HG03025 (cell line): ENCODE data around the gene OGFOD3.
"Not testable (repeated sequence)": the region's sequence is repeated elsewhere in the genome, so short reads cannot be mapped to it uniquely, and the experiment has no call there.

Experiments used
- ATAC-seq: cut with Tn5 transposase; IDR thresholded peaks from one replicate; pipeline ENCODE4 v1.9.1; 2021; ENCODE audit warnings: mild to moderate bottlenecking, moderate library complexity; ENCODE audit not compliant: unreplicated experiment, low FRiP score

The OGFOD3 gene

DNA sequence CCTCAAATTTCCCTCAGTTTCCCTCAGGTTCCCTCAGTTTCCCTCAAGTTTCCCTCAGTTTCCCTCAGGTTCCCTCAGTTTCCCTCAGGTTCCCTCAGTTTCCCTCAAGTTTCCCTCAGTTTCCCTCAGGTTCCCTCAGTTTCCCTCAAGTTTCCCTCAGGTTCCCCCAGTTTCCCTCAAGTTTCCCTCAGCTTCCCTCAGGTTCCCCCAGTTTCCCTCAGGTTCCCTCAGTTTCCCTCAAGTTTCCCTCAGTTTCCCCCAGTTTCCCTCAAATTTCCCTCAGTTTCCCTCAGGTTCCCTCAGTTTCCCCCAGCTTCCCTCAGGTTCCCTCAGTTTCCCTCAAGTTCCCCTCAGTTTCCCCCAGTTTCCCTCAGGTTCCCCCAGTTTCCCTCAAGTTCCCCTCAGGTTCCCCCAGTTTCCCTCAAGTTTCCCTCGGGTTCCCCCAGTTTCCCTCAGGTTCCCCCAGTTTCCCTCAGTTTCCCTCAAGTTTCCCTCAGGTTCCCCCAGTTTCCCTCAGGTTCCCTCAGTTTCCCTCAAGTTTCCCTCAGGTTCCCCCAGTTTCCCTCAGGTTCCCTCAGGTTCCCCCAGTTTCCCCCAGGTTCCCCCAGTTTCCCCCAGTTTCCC, 58.8 kb downstream of the OGFOD3 start:
- ATAC-seq = not testable (repeated sequence)

DNA sequence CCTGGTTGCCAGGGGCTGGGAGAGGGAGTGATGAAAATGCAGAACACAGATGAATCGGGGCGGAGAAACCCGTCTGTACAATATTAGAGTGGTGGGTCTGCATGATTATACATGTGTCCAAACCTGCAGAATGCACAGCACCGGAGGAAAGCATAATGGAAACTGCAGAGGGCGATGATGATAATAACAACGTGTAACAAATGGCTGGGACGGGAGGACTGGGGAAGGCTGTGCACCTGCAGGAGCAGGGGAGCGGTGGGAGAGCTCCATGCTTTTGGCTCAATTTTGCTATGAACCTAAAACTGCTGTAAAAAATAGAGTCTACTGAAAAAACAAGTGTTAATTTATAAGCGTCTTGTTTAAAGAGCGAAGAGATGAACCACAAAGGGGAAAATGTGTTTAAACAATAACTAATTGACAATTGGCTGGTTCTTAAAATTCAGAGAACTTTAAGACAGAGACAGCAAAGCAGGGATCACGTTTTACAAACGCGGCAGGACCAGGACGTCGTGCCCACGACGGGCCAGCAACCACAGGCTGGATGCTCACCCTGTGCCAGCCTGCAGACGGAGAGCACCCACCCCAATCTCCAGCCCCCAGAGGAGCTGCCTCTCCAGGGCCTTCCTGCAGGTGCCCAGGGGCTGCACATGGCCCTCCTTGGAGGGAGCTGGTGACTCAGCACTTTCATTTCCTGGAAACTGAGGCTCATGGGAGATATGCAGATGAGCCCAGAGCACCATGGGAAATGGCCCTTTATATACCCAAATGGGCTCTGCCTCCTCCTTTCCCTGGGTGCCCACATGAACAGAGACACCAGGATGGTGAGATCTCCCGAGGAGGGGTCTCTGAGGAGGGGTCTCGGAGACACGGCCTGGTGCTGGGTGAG, 59.7 kb downstream of the OGFOD3 start, which contains the start of gene TEX19:
Gene TEX19 (plus strand): TSS at position 783 of the 886 bp plus-strand sequence. CDS start 2,904 bp downstream, outside the sequence.
- ATAC-seq = no peak

DNA sequence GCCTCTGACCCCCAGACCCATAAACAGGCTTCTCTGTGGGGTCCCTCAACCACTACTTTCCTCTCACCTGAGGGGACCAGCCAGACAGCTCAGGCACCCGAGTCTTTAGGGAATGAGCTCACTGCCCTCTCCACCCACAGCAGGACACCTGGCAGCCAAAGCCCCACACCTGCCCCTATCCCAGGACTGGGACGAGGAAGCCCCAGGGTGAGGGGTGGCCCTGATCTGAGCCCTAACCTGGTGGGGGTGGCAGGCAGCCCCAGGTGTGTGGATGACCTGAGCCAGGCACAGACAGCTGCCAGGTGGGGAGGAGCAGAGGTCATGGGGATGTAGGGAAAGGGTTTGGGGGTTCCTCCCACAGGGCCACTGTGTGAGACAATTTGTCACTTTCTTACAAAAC, 61.0 kb downstream of the OGFOD3 start:
- no peak for ATAC-seq

DNA sequence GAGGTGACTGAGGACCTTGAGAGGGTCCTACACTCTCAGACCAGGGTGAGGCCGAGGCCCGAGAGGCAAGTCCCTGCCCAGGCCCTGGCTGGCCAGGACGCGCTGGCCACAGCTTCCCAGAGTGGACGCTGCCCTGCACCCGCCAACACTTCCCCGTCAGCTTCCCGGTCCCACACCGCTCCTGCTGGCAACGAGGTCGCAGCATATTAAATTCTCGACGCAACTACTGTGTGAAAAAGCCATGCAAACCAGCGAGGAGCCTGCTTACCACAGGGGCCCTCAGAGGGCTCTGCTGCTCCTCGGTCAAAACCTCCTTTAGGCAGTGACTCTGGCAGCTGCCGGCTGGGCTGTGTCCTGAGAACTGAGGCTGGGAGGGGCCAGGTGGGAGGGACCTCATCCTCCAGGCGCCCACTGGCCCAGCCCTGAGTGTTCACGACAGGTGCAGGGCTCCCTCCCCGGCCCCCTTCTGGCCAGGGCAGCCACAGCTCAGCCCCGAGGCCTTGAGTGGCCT, 61.5 kb downstream of the OGFOD3 start:
- ATAC-seq = no peak

DNA sequence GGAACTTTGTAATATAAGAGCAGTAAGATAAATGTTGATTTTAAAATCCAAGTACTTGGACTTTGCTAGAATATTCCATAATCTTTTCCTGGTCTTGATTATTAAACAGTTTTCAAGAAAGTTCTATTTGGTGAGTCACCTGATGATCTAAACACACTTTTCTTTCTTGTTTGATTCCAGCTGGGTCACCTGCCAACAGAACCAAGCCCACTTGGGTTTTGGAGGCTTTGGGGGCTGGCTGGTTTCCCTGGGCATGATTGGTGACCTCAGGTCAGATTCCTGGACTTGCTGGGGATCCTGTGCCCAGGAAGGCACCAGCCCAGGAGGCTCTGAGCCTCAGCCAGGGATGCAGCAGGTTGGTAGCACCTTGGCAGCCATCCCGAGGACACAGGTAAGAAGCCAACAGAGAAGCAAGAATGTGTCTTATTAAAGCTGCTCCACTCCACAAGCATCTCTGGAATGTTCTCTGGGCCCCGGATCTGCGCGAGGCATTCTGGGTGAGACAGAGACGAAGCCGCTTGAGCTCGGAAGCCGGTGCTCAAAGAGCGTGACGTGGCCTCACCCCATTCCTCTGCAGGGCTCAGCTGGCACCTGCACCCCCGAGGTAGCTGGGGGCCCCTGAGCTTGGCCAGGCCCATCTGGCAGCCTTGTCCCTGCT, 62.5 kb downstream of the OGFOD3 start:
- ATAC-seq = no peak

DNA sequence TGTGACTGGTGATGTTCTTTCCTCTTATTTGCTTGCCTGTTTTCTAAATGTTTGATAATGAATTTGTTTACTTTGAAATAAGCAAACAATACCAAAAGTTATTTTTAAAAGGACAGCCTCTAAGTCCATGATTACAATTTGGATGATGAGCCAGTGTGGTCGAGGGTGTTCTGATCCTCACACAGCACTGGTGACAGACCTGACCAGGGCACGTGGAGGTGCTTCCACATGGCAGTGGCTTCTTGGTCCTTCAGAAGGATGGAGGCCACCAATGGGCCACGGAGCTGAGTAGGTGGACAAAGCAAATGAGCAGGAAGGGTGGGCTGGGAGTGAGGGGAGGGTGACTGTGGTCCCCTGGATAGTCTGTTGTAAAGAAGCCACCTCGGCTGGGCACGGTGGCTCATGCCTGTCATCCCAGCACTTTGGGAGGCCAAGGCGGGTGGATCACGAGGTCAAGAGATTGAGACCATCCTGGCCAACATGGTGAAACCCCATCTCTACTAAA, 63.5 kb downstream of the OGFOD3 start:
- ATAC-seq = no peak

DNA sequence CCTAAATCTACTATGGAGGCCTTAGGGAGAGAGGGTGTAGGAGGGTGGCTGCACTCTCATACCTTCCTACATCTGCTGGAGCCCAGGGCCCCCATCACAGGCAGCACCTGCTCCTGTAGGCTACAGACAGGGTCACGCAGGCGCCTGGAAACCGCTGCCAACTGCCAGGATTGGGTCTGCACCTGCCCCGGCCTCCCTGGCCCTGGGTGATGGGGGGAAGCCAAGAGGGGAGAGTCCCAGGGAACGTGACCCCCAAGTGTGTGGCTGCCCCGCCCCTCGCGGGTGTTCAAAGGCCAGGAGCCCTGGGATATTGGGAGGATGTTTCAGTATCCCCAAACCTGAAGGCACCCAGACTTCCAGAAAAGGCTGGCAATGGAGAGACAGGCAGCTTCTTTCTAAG, 64.9 kb downstream of the OGFOD3 start:
- ATAC-seq = no peak

DNA sequence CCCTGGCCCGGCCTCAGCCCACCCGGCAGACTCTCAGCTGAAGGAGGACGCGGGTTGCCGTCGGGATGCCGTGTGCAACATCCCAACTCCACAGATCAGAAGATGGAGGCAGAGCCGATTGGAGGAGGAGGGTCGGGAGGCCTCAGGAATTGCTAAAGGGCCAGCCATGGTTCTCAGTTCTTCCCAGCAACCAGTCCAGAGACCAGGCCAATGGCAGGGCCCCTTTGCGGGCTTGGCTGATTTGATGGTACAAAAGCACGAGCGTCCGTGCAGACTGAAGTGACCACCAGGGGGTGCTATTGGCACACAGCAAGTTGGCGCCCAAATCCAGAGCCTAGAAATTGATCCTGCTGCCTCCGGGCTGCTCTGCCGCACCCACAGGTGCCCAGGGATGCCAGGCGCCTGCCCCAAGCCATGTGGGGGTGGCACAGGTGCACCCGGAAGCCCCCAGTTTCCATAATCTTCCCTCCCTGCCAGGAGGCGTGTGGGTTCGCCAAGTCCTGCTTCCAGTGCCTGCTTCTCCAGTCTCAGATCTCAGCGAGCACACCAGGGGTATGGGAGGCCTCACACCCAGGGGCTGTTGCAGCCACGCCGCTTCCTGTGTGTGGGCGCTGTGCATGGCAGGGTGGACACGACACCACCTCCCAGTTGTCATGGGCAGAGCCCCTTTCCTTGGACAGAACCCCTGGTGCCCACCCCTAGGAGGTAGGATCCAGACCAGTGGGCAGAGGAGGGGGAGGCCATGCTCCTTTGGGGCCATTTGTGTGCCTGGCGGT, 66.5 kb downstream of the OGFOD3 start:
- ATAC-seq = no peak

DNA sequence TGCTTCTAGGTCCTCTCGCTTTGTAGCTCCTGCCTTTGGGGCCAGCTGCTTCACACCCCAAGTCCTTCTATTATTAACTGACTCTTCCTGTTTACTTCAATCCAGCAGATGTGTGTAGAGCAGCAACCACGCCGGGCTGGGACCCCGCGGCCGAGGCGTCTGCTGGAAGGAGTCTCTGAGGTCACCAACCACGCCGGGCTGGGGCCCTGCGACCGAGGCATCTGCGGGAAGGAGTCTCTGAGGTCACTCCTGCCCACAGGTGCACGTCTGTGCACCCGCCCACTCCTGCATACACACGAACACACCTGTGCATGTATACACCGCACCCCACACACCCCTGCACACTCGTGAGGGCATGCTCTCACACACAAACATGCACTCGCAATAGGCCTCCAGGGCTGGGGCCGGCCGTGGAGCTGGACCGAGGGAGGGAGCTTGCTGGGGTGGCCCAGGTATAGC, 67.1 kb downstream of the OGFOD3 start:
- ATAC-seq = no peak

DNA sequence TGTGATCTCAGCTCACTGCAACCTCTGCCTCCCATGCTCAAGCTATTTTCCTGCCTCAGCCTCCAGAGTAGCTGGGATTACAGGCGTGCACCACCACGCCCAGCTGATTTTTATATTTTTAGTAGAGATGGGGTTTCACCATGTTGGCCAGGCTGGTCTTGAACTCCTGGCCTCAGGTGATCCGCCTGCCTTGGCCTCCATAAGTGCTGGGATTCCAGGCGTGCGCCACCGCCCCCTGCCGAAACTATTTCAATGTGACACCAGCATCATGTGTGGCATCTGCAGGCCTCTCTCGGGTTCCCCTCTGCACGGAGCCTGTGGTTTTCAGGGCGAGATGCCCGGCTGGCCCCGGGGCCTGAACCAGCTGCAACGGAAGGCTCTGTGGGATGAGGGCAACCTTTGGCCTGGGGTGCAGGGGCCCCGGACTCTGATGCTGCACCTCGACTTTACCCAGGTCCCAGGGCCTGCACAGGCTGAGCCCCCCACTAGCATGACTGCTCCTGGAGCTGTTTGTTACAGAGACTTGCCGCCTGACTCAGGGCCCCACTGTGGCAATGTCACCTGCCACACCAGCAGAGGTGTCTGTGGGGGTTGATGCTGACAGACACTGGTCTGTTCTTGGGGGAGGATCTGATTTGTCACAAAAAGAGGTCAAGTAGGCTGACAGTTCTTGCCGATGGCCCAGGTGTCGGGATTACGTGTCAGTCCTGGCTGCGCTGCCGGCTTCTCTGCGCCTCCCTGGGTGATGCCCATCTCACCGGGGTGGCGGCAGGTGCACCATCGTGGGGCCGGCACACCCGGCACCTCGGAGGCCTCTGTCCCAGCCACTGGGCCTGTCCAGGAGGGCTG, 68.0 kb downstream of the OGFOD3 start:
- ATAC-seq = no peak

DNA sequence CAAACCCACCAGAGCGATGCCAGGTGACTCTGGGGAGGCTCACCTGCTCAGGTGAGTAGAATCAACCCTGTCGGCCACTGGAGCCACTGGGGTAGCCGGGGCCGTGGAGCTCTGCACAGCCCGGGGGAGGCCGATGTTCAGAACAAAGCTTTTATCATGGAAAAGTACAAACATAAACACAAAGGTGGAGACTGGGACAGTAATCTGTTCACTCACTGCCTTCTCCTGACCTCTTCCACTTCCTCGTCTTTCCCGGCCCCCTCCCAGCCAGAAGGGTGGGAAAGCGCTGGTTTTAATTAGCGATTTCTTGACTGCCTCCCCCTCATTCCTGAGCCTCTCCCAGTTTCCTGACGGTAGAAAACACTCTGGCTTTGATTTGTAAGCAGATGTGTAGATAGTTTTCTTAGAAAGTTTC, 69.1 kb downstream of the OGFOD3 start:
- no peak for ATAC-seq

DNA sequence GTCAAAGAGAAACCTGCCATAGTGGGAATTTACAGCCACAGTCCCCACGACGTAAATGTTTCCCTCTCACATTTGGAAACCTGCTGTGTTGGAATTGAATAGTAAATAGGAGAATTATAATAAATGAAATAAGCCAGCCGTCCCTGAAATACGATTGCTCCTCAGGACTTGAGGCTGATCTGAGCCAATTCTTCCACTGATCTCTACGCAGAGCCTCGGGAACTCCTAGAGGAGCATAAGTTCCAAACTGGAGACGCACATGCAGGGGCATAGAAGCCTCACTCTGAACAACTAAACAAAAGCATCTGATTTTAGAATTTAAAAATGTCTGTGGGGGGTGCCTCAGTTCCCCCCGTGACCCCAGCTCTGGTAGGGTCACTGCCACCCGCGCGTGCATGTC, 69.5 kb downstream of the OGFOD3 start:
- no peak for ATAC-seq

DNA sequence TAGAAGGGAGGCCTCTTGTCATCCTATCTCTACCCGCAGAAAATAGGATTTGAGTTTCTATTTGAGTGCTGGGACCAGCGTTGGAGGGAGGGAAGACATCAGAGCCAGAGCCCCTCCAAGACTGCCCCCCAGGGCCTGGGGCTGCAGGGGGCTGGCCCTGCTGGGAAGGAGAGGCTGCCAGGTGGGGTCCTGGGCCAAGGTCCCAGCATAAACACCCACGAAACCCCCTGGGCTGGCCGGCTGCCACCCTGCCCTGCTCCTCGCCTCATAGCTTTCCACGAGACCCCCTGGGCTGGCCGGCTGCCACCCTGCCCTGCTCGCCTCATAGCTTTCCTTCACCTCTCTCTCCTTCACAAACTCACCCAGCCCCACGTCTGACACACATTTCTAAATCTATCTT, 70.0 kb downstream of the OGFOD3 start:
- no peak for ATAC-seq

DNA sequence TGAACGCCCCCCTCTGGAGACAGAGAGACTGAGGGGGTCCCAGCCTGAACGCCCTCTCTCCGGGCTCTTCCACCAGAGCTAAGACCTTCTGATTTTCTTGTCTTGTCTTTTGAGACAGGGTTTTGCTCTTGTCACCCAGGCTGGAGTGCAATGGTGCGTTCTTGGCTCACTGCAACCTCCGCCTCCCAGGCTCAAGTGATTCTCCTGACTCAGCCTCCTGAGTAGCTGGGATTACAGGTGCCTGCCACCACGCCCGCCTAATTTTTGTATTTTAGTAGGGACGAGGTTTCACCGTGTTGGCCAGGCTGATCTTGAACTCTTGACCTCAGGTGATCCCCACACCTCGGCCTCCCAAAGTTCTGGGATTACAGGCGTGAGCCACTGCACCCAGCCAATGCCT, 70.4 kb downstream of the OGFOD3 start:
- ATAC-seq = not testable (repeated sequence)

DNA sequence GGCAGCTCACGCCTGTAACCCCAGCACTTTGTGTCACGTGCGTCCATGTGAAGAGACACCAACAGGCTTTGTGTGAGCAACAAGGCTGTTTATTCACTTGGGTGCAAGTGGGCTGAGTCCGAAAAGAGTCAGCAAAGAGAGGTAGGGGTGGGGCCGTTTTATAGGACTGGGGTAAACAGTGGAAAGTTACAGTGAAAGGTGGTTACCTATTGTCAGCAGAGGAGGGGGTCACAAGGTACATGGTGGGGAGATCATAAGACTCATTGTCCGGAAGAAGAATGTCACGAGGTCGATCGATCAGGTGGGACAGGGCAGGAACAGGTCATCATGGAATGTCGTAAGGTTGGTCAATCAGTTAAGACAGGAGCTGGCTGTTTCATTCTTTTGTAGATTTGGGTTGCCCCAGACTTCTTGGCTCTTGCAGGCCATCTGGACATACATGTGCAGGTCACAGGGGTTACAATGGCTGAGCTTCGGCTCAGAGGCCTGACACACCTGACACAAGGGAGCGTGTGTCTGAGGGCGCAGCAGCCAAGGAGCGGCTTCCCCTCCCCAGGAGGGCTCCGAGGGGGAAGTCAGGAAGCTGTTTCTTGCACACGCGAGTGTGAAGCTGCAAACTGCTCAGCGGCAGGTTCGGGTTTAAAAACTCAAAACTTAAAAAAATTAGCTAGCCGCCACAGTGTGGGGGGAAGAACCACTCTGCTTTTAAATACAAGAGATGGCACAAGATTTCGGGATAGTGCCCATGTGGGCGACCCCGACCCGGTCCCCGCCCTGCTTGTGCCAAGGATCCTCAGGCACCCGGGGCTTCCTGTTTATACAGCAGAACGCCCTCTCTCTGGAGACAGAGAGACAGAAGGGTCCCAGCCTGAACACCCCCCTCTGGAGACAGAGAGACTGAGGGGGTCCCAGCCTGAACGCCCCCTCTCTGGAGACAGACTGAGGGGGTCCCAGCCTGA, 71.8 kb downstream of the OGFOD3 start:
- no peak for ATAC-seq

DNA sequence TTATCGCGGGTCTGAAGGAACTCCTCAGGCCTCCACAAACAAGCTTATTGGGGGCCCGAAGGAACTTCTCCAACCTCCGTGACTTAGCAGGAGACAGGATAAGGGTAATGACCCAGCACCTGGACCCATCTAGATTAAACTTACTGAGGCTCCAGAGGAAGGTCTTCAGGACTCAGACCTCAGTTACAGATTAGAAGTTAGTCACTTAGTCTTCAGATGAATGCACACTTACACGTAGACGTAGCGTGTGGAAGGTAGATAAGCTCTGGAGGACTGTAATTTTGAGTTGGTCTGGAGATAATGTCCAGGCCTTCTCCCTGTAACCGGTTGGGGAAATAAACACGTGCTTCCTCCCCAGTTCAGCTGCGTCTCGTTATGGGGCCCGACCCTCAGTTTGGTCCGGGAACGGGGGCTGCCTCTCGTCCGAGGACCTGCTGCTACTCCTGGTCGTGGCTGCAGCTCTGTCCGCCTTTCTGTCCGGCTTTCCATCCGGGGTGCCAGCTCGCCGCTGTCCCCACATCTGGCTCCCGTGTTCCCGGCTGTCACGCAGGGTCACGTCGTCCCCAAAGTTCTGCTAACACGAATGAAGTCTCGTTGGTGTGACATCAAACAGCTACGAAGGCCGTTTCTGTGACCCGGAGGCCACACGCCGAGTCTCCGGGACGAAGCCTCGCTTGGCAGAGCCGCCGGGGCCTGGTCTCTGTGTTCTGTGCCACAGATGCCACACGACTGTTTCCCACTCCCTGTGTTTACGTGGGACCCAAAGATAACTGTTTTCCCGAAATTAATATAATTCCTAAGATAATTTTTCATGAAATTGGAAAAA, 73.0 kb downstream of the OGFOD3 start:
- no peak for ATAC-seq

DNA sequence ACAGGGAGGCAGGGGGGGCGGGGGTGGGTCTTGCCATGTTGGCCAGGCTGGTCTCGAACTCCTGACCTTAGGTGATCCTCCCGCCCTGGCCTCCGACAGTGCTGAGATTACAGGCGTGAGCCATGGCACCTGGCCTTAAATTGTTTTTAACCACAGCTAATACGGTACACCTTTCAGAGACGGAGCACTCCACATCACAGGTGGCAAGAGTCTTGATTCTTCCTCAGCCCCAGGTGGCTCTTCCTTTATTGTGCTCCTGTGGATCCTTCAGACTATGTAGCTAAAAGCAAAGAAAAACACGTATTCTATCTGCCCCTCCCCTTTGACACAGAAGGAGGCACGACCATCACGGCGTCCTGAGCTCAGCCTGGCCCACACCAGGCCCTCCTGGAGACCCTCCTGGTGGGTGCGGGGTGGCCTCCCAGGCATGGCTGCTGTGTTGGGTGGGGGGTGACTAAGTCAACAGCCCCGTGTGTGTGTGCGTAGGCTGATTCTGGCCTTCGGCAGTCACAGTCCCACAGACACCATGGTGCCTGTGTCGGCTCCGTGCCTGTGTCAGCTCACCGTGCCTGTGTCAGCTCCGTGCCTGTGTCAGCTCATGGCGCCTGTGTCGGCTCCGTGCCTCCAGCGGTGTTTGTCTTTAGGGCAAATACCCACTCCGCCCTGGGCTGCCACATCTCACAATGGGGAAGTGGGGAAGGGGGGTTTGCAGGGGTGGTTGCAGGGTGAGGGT, 74.0 kb downstream of the OGFOD3 start:
- no peak for ATAC-seq
